H9 (cell line): ENCODE results near the gene PIAS4. TPM values are rescaled to one million over a fixed set of nuclear protein-coding genes. Genes with fewer than 3 reads are reported as not detected.

Experiments
- DNase-seq: peaks from one replicate; pipeline ENCODE4 v3.0.0-alpha.2; 2017
- H2AFZ ChIP-seq: one replicate; pipeline ENCODE4 v1.6.1; 2013; ENCODE audit warnings: mild to moderate bottlenecking, low read length, control low read depth, moderate library complexity
- H2AK5ac ChIP-seq: 2 replicates; pipeline ENCODE4 v1.6.1; 2013; ENCODE audit warnings: low read length, control low read depth, mixed read lengths; ENCODE audit not compliant: insufficient read length
- H2BK120ac ChIP-seq: one replicate; pipeline ENCODE4 v1.6.1; 2013; ENCODE audit warnings: low read depth, mild to moderate bottlenecking, low read length, control low read depth, inconsistent platforms; ENCODE audit not compliant: poor library complexity, severe bottlenecking
- H2BK12ac ChIP-seq: 2 replicates; pipeline ENCODE4 v1.6.1; 2013; ENCODE audit warnings: low read length, control low read depth, mixed read lengths, low read depth; ENCODE audit not compliant: insufficient read length
- H2BK15ac ChIP-seq: 2 replicates; pipeline ENCODE4 v1.6.1; 2013; ENCODE audit warnings: low read depth, low read length, control low read depth
- H2BK20ac ChIP-seq: one replicate; pipeline ENCODE4 v1.6.1; 2013; ENCODE audit warnings: low read depth, mild to moderate bottlenecking, low read length, control low read depth, inconsistent platforms; ENCODE audit not compliant: poor library complexity, severe bottlenecking
- H2BK5ac ChIP-seq: 2 replicates; pipeline ENCODE4 v1.6.1; 2013; ENCODE audit warnings: low read length, control low read depth, mixed read lengths; ENCODE audit not compliant: insufficient read length
- H3K14ac ChIP-seq: 2 replicates; pipeline ENCODE4 v1.6.1; 2013; ENCODE audit warnings: low read length, control low read depth; ENCODE audit not compliant: insufficient read depth
- H3K18ac ChIP-seq: 2 replicates; pipeline ENCODE4 v1.6.1; 2013; ENCODE audit warnings: low read depth, mild to moderate bottlenecking, mixed read lengths, low read length, control low read depth; ENCODE audit not compliant: insufficient read length
- H3K23ac ChIP-seq: 2 replicates; pipeline ENCODE4 v1.6.1; 2013; ENCODE audit warnings: low read length, control low read depth, mixed read lengths, low read depth; ENCODE audit not compliant: insufficient read length
- H3K23me2 ChIP-seq: 2 replicates; pipeline ENCODE4 v1.6.1; 2013; ENCODE audit warnings: low read depth, mild to moderate bottlenecking, mixed read lengths, low read length, control low read depth; ENCODE audit not compliant: insufficient read length, poor library complexity, severe bottlenecking
- H3K27ac ChIP-seq: 2 replicates; pipeline ENCODE4 v1.5.1; 2013; ENCODE audit warnings: low read length, control low read depth, mixed read lengths, low read depth; ENCODE audit not compliant: insufficient read length
- H3K27me3 ChIP-seq: 2 replicates; pipeline ENCODE4 v1.6.1; 2013; ENCODE audit warnings: low read length, control low read depth, inconsistent platforms; ENCODE audit not compliant: insufficient read depth
- H3K4ac ChIP-seq: 2 replicates; pipeline ENCODE4 v1.6.1; 2013; ENCODE audit warnings: low read depth, mild to moderate bottlenecking, control low read depth, inconsistent platforms, low read length, moderate library complexity
- H3K4me1 ChIP-seq: 2 replicates; pipeline ENCODE4 v1.6.1; 2013; ENCODE audit warnings: low read length, control low read depth, inconsistent platforms; ENCODE audit not compliant: insufficient read depth
- H3K4me2 ChIP-seq: 2 replicates; pipeline ENCODE4 v1.6.1; 2013; ENCODE audit warnings: low read length, control low read depth, mixed read lengths; ENCODE audit not compliant: insufficient read length, insufficient read depth
- H3K56ac ChIP-seq: 2 replicates; pipeline ENCODE4 v1.6.1; 2013; ENCODE audit warnings: low read depth, mild to moderate bottlenecking, mixed read lengths, low read length, control low read depth; ENCODE audit not compliant: insufficient read length
- H3K79me1 ChIP-seq: 2 replicates; pipeline ENCODE4 v1.6.1; 2013; ENCODE audit warnings: low read depth, mild to moderate bottlenecking, moderate library complexity, low read length, control low read depth, inconsistent platforms; ENCODE audit not compliant: insufficient read depth, poor library complexity, severe bottlenecking
- H3K79me2 ChIP-seq: 2 replicates; pipeline ENCODE4 v1.6.1; 2013; ENCODE audit warnings: low read length, control low read depth, inconsistent platforms; ENCODE audit not compliant: insufficient read depth
- H3K9ac ChIP-seq: 2 replicates; pipeline ENCODE4 v1.6.1; 2013; ENCODE audit warnings: low read length, control low read depth, mixed read lengths; ENCODE audit not compliant: insufficient read length; ENCODE audit errors: extremely low read depth
- H3K9me3 ChIP-seq: one replicate; pipeline ENCODE4 v1.6.1; 2013; ENCODE audit warnings: low read depth, low read length, inconsistent platforms; ENCODE audit not compliant: control insufficient read depth
- H3T11ph ChIP-seq: one replicate; pipeline ENCODE4 v1.6.1; 2013; ENCODE audit warnings: mild to moderate bottlenecking, low read length, control low read depth, inconsistent platforms
- H4K20me1 ChIP-seq: one replicate; pipeline ENCODE4 v1.6.1; 2013; ENCODE audit not compliant: control insufficient read depth, insufficient read length, insufficient read depth
- H4K5ac ChIP-seq: 2 replicates; pipeline ENCODE4 v1.6.1; 2013; ENCODE audit warnings: low read depth, mild to moderate bottlenecking, mixed read lengths, low read length, control low read depth; ENCODE audit not compliant: insufficient read length
- H4K8ac ChIP-seq: replicated peaks from 2 replicates; pipeline ENCODE4 v1.6.1; 2013; ENCODE audit warnings: low read length, control low read depth, mixed read lengths, low read depth; ENCODE audit not compliant: insufficient read length
- H4K91ac ChIP-seq: 2 replicates; pipeline ENCODE4 v1.6.1; 2013; ENCODE audit warnings: low read depth, mild to moderate bottlenecking, moderate library complexity, mixed read lengths, low read length, control low read depth; ENCODE audit not compliant: insufficient read length
- H3K27ac Mint-ChIP-seq, 3 experiments: 2 replicates in 2 of 3; 3 replicates in 1 of 3; pipeline ENCODE4 v1.8.0; 2020 to 2021; ENCODE audit warnings: mixed read lengths in 3 of 3, mild to moderate bottlenecking in 1 of 3, moderate library complexity in 1 of 3
- H3K27me3 Mint-ChIP-seq: 2 replicates; pipeline ENCODE4 v1.8.0; 2021; ENCODE audit warnings: low read depth, mild to moderate bottlenecking, moderate library complexity, mixed read lengths
- H3K36me3 Mint-ChIP-seq, 3 experiments: 2 replicates in 2 of 3; 3 replicates in 1 of 3; pipeline ENCODE4 v1.8.0; 2020 to 2021; ENCODE audit warnings: low read depth in 3 of 3, mixed read lengths in 3 of 3; ENCODE audit not compliant: insufficient read depth in 1 of 3
- H3K4me1 Mint-ChIP-seq, 2 experiments: 2 replicates each; pipeline ENCODE4 v1.8.0; 2020; ENCODE audit warnings: mixed read lengths in 2 of 2
- H3K4me3 Mint-ChIP-seq, 2 experiments: 2 replicates in 1 of 2; 3 replicates in 1 of 2; pipeline ENCODE4 v1.8.0; 2020 to 2021; ENCODE audit warnings: mild to moderate bottlenecking in 2 of 2, mixed read lengths in 2 of 2, moderate library complexity in 1 of 2
- H3K9me3 Mint-ChIP-seq, 2 experiments: 2 replicates in 1 of 2; 3 replicates in 1 of 2; pipeline ENCODE4 v1.8.0; 2020; ENCODE audit warnings: mild to moderate bottlenecking in 2 of 2, mixed read lengths in 2 of 2, moderate library complexity in 1 of 2
- WGBS: extraction: QIAGEN DNeasy Blood & Tissue Kit; methylation state at CpG from one replicate; pipeline ENCODE4 v1.1.7; 2013; ENCODE audit warnings: missing lambda C conversion rate, low lambda C conversion rate, mixed read lengths; ENCODE audit not compliant: insufficient read length; ENCODE audit errors: extremely low coverage; 5-methylcytosine and 5-hydroxymethylcytosine counted together
- total RNA-seq: library from RNA; stranded (reverse); gene quantifications from 2 replicates; pipeline ENCODE4 v1.2.1, GENCODE V29; 2021
- TF ChIP-seq, protein P1 (sequence below): fragments of 200-600 bp; sonication (generic); conservative IDR thresholded peaks from 3 replicates; pipeline ENCODE4 v1.8.0; 2021; ENCODE audit warnings: antibody characterized with exemption, mild to moderate bottlenecking

PIAS4 gene
- total RNA-seq, 1 experiment from 2014 or later: 52.0 TPM

GRCh38 chr19:4081441-4082129 is 74.0 kb downstream of the PIAS4 start:
- no peak overlapping the region for H2BK5ac ChIP-seq
- H2BK15ac ChIP-seq: no peak overlapping the region
- H3K23ac ChIP-seq: no peak overlapping the region
- Mint-ChIP-seq H3K4me3 (no peak overlapping the region), H3K27ac (no peak overlapping the region), H3K4me1 (peaks cover 8 to 27% of the 10 kb centered on the region in 2 experiments), H3K9me3 (no peaks in the 10 kb centered on the region; a peak in 1 of 5 replicates), H3K27me3 (peaks cover 2% of the 10 kb centered on the region; the same call in 1 of the 2 replicates), H3K36me3 (no peaks in the 10 kb centered on the region)
- H4K20me1 ChIP-seq: no peaks in the 10 kb centered on the region
- no peak overlapping the region for H3K27ac ChIP-seq
- peaks cover 4% of the 10 kb centered on the region for H3K23me2 ChIP-seq
- H2AFZ ChIP-seq: no peak overlapping the region
- H3K56ac ChIP-seq: no peak overlapping the region
- peaks cover 5% of the 10 kb centered on the region; the same call in 1 of the 2 replicates for H3K4me1 ChIP-seq
- H3K4me2 ChIP-seq: no peak overlapping the region
- H2BK120ac ChIP-seq: no peak overlapping the region
- H2AK5ac ChIP-seq: no peak overlapping the region
- no peak overlapping the region for H2BK20ac ChIP-seq
- H3T11ph ChIP-seq: no peak overlapping the region
- no peak overlapping the region for H2BK12ac ChIP-seq
- no peaks in the 10 kb centered on the region for H3K79me1 ChIP-seq
- no peak overlapping the region for H3K14ac ChIP-seq
- no peaks in the 10 kb centered on the region for H3K27me3 ChIP-seq
- no CpG with 5 or more reads among the region's 2 CpGs for WGBS
- no peaks in the 10 kb centered on the region for H3K9me3 ChIP-seq
- H3K79me2 ChIP-seq: no peaks in the 10 kb centered on the region
- H3K4ac ChIP-seq: no peak overlapping the region
- H3K9ac ChIP-seq: no peak overlapping the region
- no peak overlapping the region for H4K91ac ChIP-seq
- H4K5ac ChIP-seq: no peak overlapping the region
- no peak overlapping the region for H4K8ac ChIP-seq
- H3K18ac ChIP-seq: no peak overlapping the region
- TF ChIP-seq, protein P1, sequence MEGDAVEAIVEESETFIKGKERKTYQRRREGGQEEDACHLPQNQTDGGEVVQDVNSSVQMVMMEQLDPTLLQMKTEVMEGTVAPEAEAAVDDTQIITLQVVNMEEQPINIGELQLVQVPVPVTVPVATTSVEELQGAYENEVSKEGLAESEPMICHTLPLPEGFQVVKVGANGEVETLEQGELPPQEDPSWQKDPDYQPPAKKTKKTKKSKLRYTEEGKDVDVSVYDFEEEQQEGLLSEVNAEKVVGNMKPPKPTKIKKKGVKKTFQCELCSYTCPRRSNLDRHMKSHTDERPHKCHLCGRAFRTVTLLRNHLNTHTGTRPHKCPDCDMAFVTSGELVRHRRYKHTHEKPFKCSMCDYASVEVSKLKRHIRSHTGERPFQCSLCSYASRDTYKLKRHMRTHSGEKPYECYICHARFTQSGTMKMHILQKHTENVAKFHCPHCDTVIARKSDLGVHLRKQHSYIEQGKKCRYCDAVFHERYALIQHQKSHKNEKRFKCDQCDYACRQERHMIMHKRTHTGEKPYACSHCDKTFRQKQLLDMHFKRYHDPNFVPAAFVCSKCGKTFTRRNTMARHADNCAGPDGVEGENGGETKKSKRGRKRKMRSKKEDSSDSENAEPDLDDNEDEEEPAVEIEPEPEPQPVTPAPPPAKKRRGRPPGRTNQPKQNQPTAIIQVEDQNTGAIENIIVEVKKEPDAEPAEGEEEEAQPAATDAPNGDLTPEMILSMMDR: no peak
- no peak for DNase-seq
